Vagina (tissue), 2 donors: Measurements from ENCODE around the gene SMG6.

Experiments used
- CTCF ChIP-seq, 3 experiments: fragments of 450-650 bp in 2 of 3; fragments of 200-600 bp in 1 of 3; sonication (generic) in 1 of 3; IDR thresholded peaks; one replicate each; pipeline ENCODE4 v1.5.1; 2017 to 2019; ENCODE audit warnings: antibody characterized with exemption in 3 of 3, mild to moderate bottlenecking in 2 of 3, moderate library complexity in 2 of 3
- POLR2A ChIP-seq, 2 donors: fragments of 450-650 bp; IDR thresholded peaks; one replicate each; pipeline ENCODE4 v1.6.1; 2017; ENCODE audit warnings: antibody characterized with exemption in 2 of 2, mild to moderate bottlenecking in 2 of 2, moderate library complexity in 2 of 2
- POLR2AphosphoS5 ChIP-seq, 2 donors: sonication (generic); formaldehyde crosslinking; IDR thresholded peaks; one replicate each; pipeline ENCODE4 v1.9.0; 2017; ENCODE audit warnings: antibody characterized with exemption in 2 of 2, mild to moderate bottlenecking in 2 of 2, low read depth in 1 of 2; ENCODE audit not compliant: insufficient read depth in 1 of 2

GRCh38 chr17:2237950-2238349 lies 65.6 kb downstream of the SMG6 start:
- TF ChIP-seq POLR2A (IDR thresholded peaks at IDR 0.05) (no peak), CTCF (IDR thresholded peaks at IDR 0.05) (no peak), POLR2AphosphoS5 (IDR thresholded peaks at IDR 0.05; ENCODE audit: insufficient read depth in 1 of 2, low read depth in 1 of 2) (no peak)
